HL-60 (cell line): ENCODE results near the gene CFAP221.
"Not testable (repeated sequence)": the region's sequence is repeated elsewhere in the genome, so short reads cannot be mapped to it uniquely, and the experiment has no call there.

Experiments used
- DNase-seq, 2 experiments: peaks; one replicate each; pipeline ENCODE4 v3.0.0-alpha.2; 2010 to 2020; ENCODE audit warnings: low read depth in 1 of 2, low spot score in 1 of 2
- H3K27ac ChIP-seq: fragments of 250-450 bp; sonication (Bioruptor Pico); replicated peaks from 2 replicates; pipeline ENCODE4 v1.5.1; 2020; ENCODE audit warnings: mild to moderate bottlenecking, moderate library complexity
- H3K27me3 ChIP-seq: fragments of 250-450 bp; sonication (Bioruptor Pico); 2 replicates; pipeline ENCODE4 v1.5.1; 2021; ENCODE audit warnings: mild to moderate bottlenecking, moderate library complexity; ENCODE audit not compliant: insufficient read depth, poor library complexity, severe bottlenecking
- H3K4me3 ChIP-seq: replicated peaks from 2 replicates; pipeline ENCODE4 v1.5.1; 2011; ENCODE audit warnings: mild to moderate bottlenecking, control low read depth, low read length; ENCODE audit not compliant: insufficient read depth
- GABPA ChIP-seq: IDR thresholded peaks from 2 replicates; pipeline ENCODE4 v1.6.1; 2012; ENCODE audit warnings: low read depth
- POLR2AphosphoS5 ChIP-seq: IDR thresholded peaks from 2 replicates; pipeline ENCODE4 v1.6.1; 2012; ENCODE audit warnings: low read depth
- REST ChIP-seq: IDR thresholded peaks from 2 replicates; pipeline ENCODE4 v1.6.1; 2012; ENCODE audit warnings: low read depth; ENCODE audit not compliant: insufficient replicate concordance
- SPI1 ChIP-seq: IDR thresholded peaks from 2 replicates; pipeline ENCODE4 v1.6.1; 2012; ENCODE audit warnings: low read depth, mild to moderate bottlenecking, borderline replicate concordance
- TF ChIP-seq, protein P1 (sequence below): IDR thresholded peaks from one replicate; pipeline ENCODE4 v1.5.1; 2011; ENCODE audit warnings: low read length, control low read depth, inconsistent platforms; ENCODE audit not compliant: insufficient read depth

The CFAP221 gene

DNA sequence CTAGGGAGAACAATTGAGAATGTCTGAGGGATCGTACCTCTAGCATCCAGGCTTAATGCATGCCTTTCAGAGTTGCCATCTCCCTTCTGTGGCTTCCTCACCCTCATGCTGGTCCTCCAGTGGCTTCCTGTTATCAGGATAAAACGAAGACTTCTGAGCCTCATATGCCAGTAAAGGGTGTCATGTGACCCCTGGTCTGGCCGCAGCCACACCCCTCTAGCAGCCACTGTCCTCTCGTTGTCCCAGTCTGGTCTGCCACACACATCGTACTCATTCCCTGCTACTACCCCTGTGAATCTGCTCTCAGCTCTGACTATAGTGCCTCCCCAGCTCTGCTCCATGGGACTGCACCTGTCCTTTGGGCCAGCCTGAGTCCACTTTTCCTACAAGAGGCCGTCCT is 72.2 kb downstream of the CFAP221 start:
- TF ChIP-seq SPI1 (no peak), REST (no peak), POLR2AphosphoS5 (no peak), GABPA (no peak)
- TF ChIP-seq, protein P1, sequence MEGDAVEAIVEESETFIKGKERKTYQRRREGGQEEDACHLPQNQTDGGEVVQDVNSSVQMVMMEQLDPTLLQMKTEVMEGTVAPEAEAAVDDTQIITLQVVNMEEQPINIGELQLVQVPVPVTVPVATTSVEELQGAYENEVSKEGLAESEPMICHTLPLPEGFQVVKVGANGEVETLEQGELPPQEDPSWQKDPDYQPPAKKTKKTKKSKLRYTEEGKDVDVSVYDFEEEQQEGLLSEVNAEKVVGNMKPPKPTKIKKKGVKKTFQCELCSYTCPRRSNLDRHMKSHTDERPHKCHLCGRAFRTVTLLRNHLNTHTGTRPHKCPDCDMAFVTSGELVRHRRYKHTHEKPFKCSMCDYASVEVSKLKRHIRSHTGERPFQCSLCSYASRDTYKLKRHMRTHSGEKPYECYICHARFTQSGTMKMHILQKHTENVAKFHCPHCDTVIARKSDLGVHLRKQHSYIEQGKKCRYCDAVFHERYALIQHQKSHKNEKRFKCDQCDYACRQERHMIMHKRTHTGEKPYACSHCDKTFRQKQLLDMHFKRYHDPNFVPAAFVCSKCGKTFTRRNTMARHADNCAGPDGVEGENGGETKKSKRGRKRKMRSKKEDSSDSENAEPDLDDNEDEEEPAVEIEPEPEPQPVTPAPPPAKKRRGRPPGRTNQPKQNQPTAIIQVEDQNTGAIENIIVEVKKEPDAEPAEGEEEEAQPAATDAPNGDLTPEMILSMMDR = no peak
- peaks cover 2% of the 10 kb centered on the region for H3K27me3 ChIP-seq
- H3K27ac ChIP-seq = no peak overlapping the region
- no peak overlapping the region for H3K4me3 ChIP-seq
- no peak for DNase-seq

DNA sequence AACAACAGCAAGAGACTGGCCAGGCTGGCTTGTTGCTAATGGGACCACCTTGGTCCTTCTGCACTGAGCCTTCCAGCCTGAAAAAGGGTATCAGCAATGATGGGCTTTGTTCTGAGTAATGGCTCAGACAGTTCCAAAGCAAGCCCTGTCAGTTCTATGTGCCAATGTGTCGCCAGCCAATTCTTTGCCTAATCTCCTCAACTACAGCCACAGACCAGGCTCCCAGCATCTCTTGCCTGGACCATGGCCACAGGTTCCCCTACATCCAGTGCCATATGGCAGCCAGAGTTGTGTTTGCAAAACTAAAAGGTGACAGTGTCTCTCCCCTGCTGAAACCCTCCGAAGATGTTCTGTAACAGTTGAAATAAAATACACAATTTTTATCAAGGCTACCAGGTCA is 73.2 kb downstream of the CFAP221 start:
- Histone ChIP-seq H3K27me3 (peaks cover 2% of the 10 kb centered on the region), H3K27ac (no peak overlapping the region), H3K4me3 (no peak overlapping the region)
- no peak for DNase-seq
- TF ChIP-seq GABPA = no peak
- TF ChIP-seq, protein P1 = no peak
- no peak for TF ChIP-seq SPI1
- no peak for TF ChIP-seq REST
- no peak for TF ChIP-seq POLR2AphosphoS5

DNA sequence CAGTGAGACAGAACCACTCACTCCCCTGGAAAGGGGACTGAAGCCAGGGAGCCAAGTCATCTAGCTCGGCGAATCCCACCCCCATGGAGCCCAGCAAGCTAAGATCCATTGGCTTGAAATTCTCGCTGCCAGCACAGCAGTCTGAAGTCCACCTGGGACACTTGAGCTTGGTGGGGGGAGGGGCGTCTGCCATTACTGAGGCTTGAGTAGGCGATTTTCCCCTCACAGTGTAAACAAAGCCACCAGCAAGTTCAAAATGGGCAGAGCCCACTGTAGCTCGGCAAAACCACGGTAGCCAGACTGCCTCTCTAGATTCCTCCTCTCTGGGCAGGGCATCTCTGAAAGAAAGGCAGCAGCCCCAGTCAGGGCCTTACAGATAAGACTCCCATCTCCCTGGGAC is 74.5 kb downstream of the CFAP221 start:
- H3K4me3 ChIP-seq, H3K27me3 ChIP-seq, DNase-seq, H3K27ac ChIP-seq: not testable (repeated sequence)

GRCh38 chr2:119625226-119625625 is 81.0 kb downstream of the CFAP221 start:
- Histone ChIP-seq H3K27me3 (no peaks in the 10 kb centered on the region), H3K4me3 (no peak overlapping the region), H3K27ac (no peak overlapping the region)
- DNase-seq = no peak
- TF ChIP-seq GABPA (no peak), SPI1 (no peak)
- TF ChIP-seq, protein P1 = no peak
